ENCODE data around the gene DERL2. TPM values are rescaled to one million over a fixed set of nuclear protein-coding genes. Genes with fewer than 3 reads are reported as not detected.

Gene DERL2
- total and polyA plus RNA-seq, 2 experiments from 2014 or later = 65.0 to 113 TPM

GRCh38 chr17:5508810-5509209, 22.8 kb upstream of the DERL2 start:
- no peaks in the 10 kb centered on the region for H3K27me3 ChIP-seq (ENCODE audit: insufficient read depth)
- H3K4me2 ChIP-seq = no peak overlapping the region
- ATAC-seq (peak; percentile 86), DNase-seq (ENCODE audit: low spot score) (peak; percentile 84)
- peaks cover 4% of the 10 kb centered on the region for H3K4me1 ChIP-seq (ENCODE audit: insufficient read depth)
- H4K20me1 ChIP-seq (replicated peaks; ENCODE audit: insufficient read depth) = no peaks in the 10 kb centered on the region
- H3K9me2 ChIP-seq (ENCODE audit: insufficient read depth) = no peaks in the 10 kb centered on the region
- H3F3A ChIP-seq (replicated peaks; ENCODE audit: low read depth) = no peaks in the 10 kb centered on the region
- peak overlapping the region; percentile 49; the same call in 1 of the 2 replicates for H2AFZ ChIP-seq
- H3K27ac ChIP-seq (ENCODE audit: low read depth) = no peak overlapping the region
- no peaks in the 10 kb centered on the region for H3K36me3 Mint-ChIP-seq (ENCODE audit: low read depth)
- H3K4me1 Mint-ChIP-seq = peaks cover 7% of the 10 kb centered on the region
- TF ChIP-seq POLR2AphosphoS5 (IDR thresholded peaks at IDR 0.05; ENCODE audit: low read depth) = no peak
- TF ChIP-seq STAT1 (IDR thresholded peaks at IDR 0.05; ENCODE audit: unreplicated experiment) = no peak
- no peak for TF ChIP-seq ETS1 (IDR thresholded peaks at IDR 0.05)
- no peak for TF ChIP-seq ZNF462 (CRISPR knock-in tag; IDR thresholded peaks at IDR 0.05)
- H3K4me3 Mint-ChIP-seq = no peak overlapping the region
- no peaks in the 10 kb centered on the region for H3K36me3 ChIP-seq (ENCODE audit: insufficient read depth)
- H3K79me2 ChIP-seq (replicated peaks; ENCODE audit: insufficient read depth) = no peaks in the 10 kb centered on the region
- peaks cover 3% of the 10 kb centered on the region for H3K27me3 Mint-ChIP-seq (ENCODE audit: insufficient read depth, low read depth, poor library complexity)
- H3K27ac Mint-ChIP-seq = no peak overlapping the region
- H3K4me3 ChIP-seq = no peak overlapping the region
- no peaks in the 10 kb centered on the region for H3K9me3 Mint-ChIP-seq

GRCh38 chr17:5506307-5506706, 20.3 kb upstream of the DERL2 start:
- H3K9me3 Mint-ChIP-seq = no peaks in the 10 kb centered on the region
- Histone ChIP-seq H3K27ac (ENCODE audit: low read depth) (no peak overlapping the region), H3K36me3 (ENCODE audit: insufficient read depth) (no peaks in the 10 kb centered on the region), H3F3A (replicated peaks; ENCODE audit: low read depth) (no peaks in the 10 kb centered on the region), H3K4me1 (ENCODE audit: insufficient read depth) (peaks cover 3% of the 10 kb centered on the region), H3K4me3 (no peak overlapping the region), H4K20me1 (replicated peaks; ENCODE audit: insufficient read depth) (no peaks in the 10 kb centered on the region), H2AFZ (no peak overlapping the region), H3K9me2 (ENCODE audit: insufficient read depth) (no peaks in the 10 kb centered on the region), H3K79me2 (replicated peaks; ENCODE audit: insufficient read depth) (no peaks in the 10 kb centered on the region), H3K27me3 (ENCODE audit: insufficient read depth) (peaks cover 7% of the 10 kb centered on the region; the same call in 1 of the 2 replicates), H3K4me2 (no peak overlapping the region)
- H3K4me1 Mint-ChIP-seq = peaks cover 6% of the 10 kb centered on the region
- no peak overlapping the region for H3K27ac Mint-ChIP-seq
- H3K27me3 Mint-ChIP-seq (ENCODE audit: insufficient read depth, low read depth, poor library complexity) = peaks cover 15% of the 10 kb centered on the region
- no peak overlapping the region for H3K4me3 Mint-ChIP-seq
- ATAC-seq (no peak), DNase-seq (ENCODE audit: low spot score) (no peak)
- H3K36me3 Mint-ChIP-seq (ENCODE audit: low read depth) = no peaks in the 10 kb centered on the region; the same call in 2 of the 3 replicates
- no peak for TF ChIP-seq POLR2AphosphoS5 (IDR thresholded peaks at IDR 0.05; ENCODE audit: low read depth)
- no peak for TF ChIP-seq JUNB (IDR thresholded peaks at IDR 0.05; ENCODE audit: unreplicated experiment)
- no peak for TF ChIP-seq REST (IDR thresholded peaks at IDR 0.05; ENCODE audit: unreplicated experiment)
- TF ChIP-seq CTCF (conservative IDR thresholded peaks at IDR 0.05; ENCODE audit: low read depth in 2 of 2) = no peak

Measured in GM23338 (cell line).